Keratinocyte (primary cell): Measurements from ENCODE around the gene FUCA1. TPM values are rescaled to one million over a fixed set of nuclear protein-coding genes. Genes with fewer than 3 reads are reported as not detected.

Source experiments
- DNase-seq: peaks from one replicate; pipeline ENCODE4 v3.0.0-alpha.2; 2011; ENCODE audit warnings: low read depth, missing footprints, low spot score
- FAIRE-seq: peaks from 2 replicates; lab custom pipeline; 2011; peaks lifted over from hg19 to GRCh38; lab: Jason Lieb, UNC
- H2AFZ ChIP-seq: 2 replicates; pipeline ENCODE4 v1.6.0; 2012; ENCODE audit warnings: low read length, control low read depth, inconsistent platforms; ENCODE audit not compliant: control insufficient read depth
- H3K27ac ChIP-seq: 2 replicates; pipeline ENCODE4 v1.5.1; 2011; ENCODE audit warnings: low read length; ENCODE audit not compliant: control insufficient read depth, insufficient read depth
- H3K27me3 ChIP-seq: 3 replicates; pipeline ENCODE4 v1.6.0; 2011; ENCODE audit warnings: low read length; ENCODE audit not compliant: control insufficient read depth, insufficient read depth; ENCODE audit errors: extremely low read depth
- H3K36me3 ChIP-seq, 2 experiments: 2 replicates in 1 of 2; 3 replicates in 1 of 2; pipeline ENCODE4 v1.5.1; 2011; ENCODE audit warnings: low read length in 2 of 2, mild to moderate bottlenecking in 1 of 2; ENCODE audit not compliant: control insufficient read depth in 2 of 2, insufficient read depth in 2 of 2; ENCODE audit errors: extremely low read depth in 1 of 2
- H3K4me1 ChIP-seq: 3 replicates; pipeline ENCODE4 v1.5.1; 2011; ENCODE audit warnings: low read length; ENCODE audit not compliant: control insufficient read depth, insufficient read depth; ENCODE audit errors: extremely low read depth
- H3K4me2 ChIP-seq: 3 replicates; pipeline ENCODE4 v1.6.0; 2011; ENCODE audit warnings: low read depth, low read length; ENCODE audit not compliant: control insufficient read depth, insufficient read depth; ENCODE audit errors: extremely low read depth
- H3K4me3 ChIP-seq, 3 experiments: fragments of 200-600 bp in 1 of 3; sonication (generic) in 1 of 3; 2 replicates in 2 of 3; 3 replicates in 1 of 3; pipeline ENCODE4 v1.5.1; 2011 to 2016; ENCODE audit warnings: low read length in 3 of 3, mild to moderate bottlenecking in 3 of 3, control low read depth in 2 of 3, inconsistent platforms in 1 of 3, low read depth in 1 of 3, mixed read lengths in 1 of 3, mixed run types in 1 of 3, moderate library complexity in 1 of 3; ENCODE audit not compliant: control insufficient read depth in 2 of 3, insufficient read depth in 2 of 3; ENCODE audit errors: extremely low read depth in 1 of 3
- H3K79me2 ChIP-seq: 2 replicates; pipeline ENCODE4 v1.6.0; 2012; ENCODE audit warnings: low read length; ENCODE audit not compliant: control insufficient read depth, insufficient read depth
- H3K9ac ChIP-seq: 3 replicates; pipeline ENCODE4 v1.6.0; 2011; ENCODE audit warnings: low read length; ENCODE audit not compliant: control insufficient read depth, insufficient read depth; ENCODE audit errors: extremely low read depth
- H3K9me1 ChIP-seq: 3 replicates; pipeline ENCODE4 v1.6.0; 2011; ENCODE audit warnings: low read length; ENCODE audit not compliant: control insufficient read depth, insufficient read depth; ENCODE audit errors: extremely low read depth
- H3K9me3 ChIP-seq: 2 replicates; pipeline ENCODE4 v1.5.1; 2012; ENCODE audit warnings: low read depth, low read length; ENCODE audit not compliant: control insufficient read depth
- H4K20me1 ChIP-seq: 3 replicates; pipeline ENCODE4 v1.6.0; 2011; ENCODE audit warnings: low read length; ENCODE audit not compliant: control insufficient read depth, insufficient read depth; ENCODE audit errors: extremely low read depth
- CTCF ChIP-seq, 3 experiments: IDR thresholded peaks in 1 of 3; conservative IDR thresholded peaks in 1 of 3; optimal IDR thresholded peaks in 1 of 3; 2 replicates in 2 of 3; 3 replicates in 1 of 3; pipeline versions ENCODE3 to v1.5.1; 2011; ENCODE audit warnings: low read length in 3 of 3, mild to moderate bottlenecking in 3 of 3, moderate library complexity in 2 of 3, control low read depth in 1 of 3, inconsistent platforms in 1 of 3; ENCODE audit not compliant: insufficient read depth in 2 of 3; ENCODE audit errors: extremely low read depth in 1 of 3
- EZH2 ChIP-seq: IDR thresholded peaks from one replicate; pipeline ENCODE4 v1.6.1; 2012; ENCODE audit warnings: inconsistent platforms, mild to moderate bottlenecking, low read length, moderate library complexity
- dilution Hi-C: fragments of 300-500 bp; cut with MboI; formaldehyde crosslinking; loops from one replicate; pipeline ENCODE4 v1.7.0; 2020; ENCODE audit warnings: low sequenced_read_pairs; ENCODE audit not compliant: extremely low pct_ligation_motif_present
- polyA plus RNA-seq, 5 experiments: library from polyadenylated mRNA; depleted of rRNA in 3 of 5; stranded (reverse) in 3 of 5; stranded (forward) in 1 of 5; unstranded in 1 of 5; fragments of >200 nt; gene quantifications; 1 replicate in 1 of 5; 2 replicates in 3 of 5; 3 replicates in 1 of 5; pipeline versions ENCODE4 v1.2.1 to v1.2.3, GENCODE V29; 2011 to 2012; ENCODE audit warnings: missing spikeins in 2 of 5, low read depth in 1 of 5, low replicate concordance in 1 of 5

FUCA1 gene
- polyA plus RNA-seq, 1 donor (not counting 4 experiments of a cell fraction or from before 2014, with no cell fraction given), result 11.9 TPM

DNA sequence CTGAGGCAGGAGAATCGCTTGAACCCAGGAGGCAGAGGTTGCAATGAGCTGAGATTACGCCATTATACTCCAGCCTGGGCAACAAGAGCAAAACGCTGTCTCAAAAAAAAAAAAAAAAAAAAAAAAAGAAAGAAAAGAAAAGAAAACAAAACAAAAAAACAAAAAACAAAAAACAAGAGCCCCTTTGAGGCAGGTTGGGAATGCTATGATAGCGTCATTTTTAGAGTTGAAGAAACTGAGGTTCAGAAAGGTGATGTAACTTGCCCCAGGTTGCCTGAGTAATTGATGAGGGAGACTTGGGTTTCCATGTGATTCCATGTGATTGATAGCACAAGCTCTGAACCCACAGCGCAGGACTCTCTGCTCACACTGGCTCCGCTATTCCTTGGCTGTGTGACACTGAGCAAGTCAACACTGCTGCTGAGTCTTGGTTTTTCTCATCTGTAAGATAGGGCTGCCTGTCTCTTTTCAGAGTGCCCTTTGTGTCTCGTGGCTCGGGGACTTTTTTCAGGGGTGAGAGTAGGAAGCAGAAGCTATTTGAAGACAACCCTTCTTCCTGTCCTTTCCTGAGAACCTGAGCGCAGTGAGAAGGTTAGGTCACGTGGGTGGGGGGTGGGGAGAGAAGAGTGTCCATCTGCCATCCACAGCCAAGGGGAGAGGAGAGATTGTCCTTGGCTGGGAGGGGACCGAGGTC, 42.6 kb upstream of the FUCA1 start:
- FAIRE-seq, result no peak
- no peaks in the 10 kb centered on the region for H3K9me1 ChIP-seq
- no peak overlapping the region for H2AFZ ChIP-seq
- no peak overlapping the region for H3K4me2 ChIP-seq
- H4K20me1 ChIP-seq, result no peaks in the 10 kb centered on the region
- H3K27me3 ChIP-seq, result peaks cover 14% of the 10 kb centered on the region
- DNase-seq, result no peak
- H3K4me3 ChIP-seq, result no peak overlapping the region
- H3K4me1 ChIP-seq, result peaks cover 8% of the 10 kb centered on the region
- H3K79me2 ChIP-seq, result no peaks in the 10 kb centered on the region
- dilution Hi-C loops, result no loop called here
- TF ChIP-seq EZH2, result no peak
- no peak for TF ChIP-seq CTCF (optimal IDR thresholded peaks at IDR 0.05 in 1 of 3, IDR thresholded peaks at IDR 0.05 in 1 of 3, conservative IDR thresholded peaks at IDR 0.05 in 1 of 3; ENCODE audit: extremely low read depth in 1 of 3, insufficient read depth in 2 of 3, low read length in 3 of 3)
- no peaks in the 10 kb centered on the region for H3K36me3 ChIP-seq
- no peak overlapping the region for H3K9ac ChIP-seq
- no peak overlapping the region for H3K27ac ChIP-seq
- no peaks in the 10 kb centered on the region for H3K9me3 ChIP-seq

GRCh38 chr1:23910144-23910543, 42.1 kb upstream of the FUCA1 start:
- no peaks in the 10 kb centered on the region for H3K9me3 ChIP-seq
- H3K27me3 ChIP-seq, result peaks cover 14% of the 10 kb centered on the region
- DNase-seq, result no peak
- peaks cover 8% of the 10 kb centered on the region for H3K4me1 ChIP-seq
- no peak overlapping the region for H3K4me3 ChIP-seq
- no peaks in the 10 kb centered on the region for H4K20me1 ChIP-seq
- no peak overlapping the region for H3K9ac ChIP-seq
- TF ChIP-seq EZH2, result no peak
- no peak for TF ChIP-seq CTCF (optimal IDR thresholded peaks at IDR 0.05 in 1 of 3, IDR thresholded peaks at IDR 0.05 in 1 of 3, conservative IDR thresholded peaks at IDR 0.05 in 1 of 3; ENCODE audit: extremely low read depth in 1 of 3, insufficient read depth in 2 of 3, low read length in 3 of 3)
- no peak for FAIRE-seq
- H3K79me2 ChIP-seq, result no peaks in the 10 kb centered on the region
- no peak overlapping the region for H2AFZ ChIP-seq
- H3K36me3 ChIP-seq, result no peaks in the 10 kb centered on the region
- H3K9me1 ChIP-seq, result no peaks in the 10 kb centered on the region
- H3K27ac ChIP-seq, result no peak overlapping the region
- no peak overlapping the region for H3K4me2 ChIP-seq
- dilution Hi-C loops, result no loop called here
